A549 (cell line): ENCODE data around the gene TGFBR1. TPM values are rescaled to one million over a fixed set of nuclear protein-coding genes. Genes with fewer than 3 reads are reported as not detected.

Experiments used
- ATAC-seq, 2 experiments: fragments of 200-7000 bp in 1 of 2; fragments of >200 bp in 1 of 2; cut with Nextera tagmentation in 1 of 2; cut with Tn5 transposase in 1 of 2; 3 replicates each; pipeline versions ENCODE4 v1.8.0 to v1.9.1; 2018 to 2020; ENCODE audit warnings: mild to moderate bottlenecking in 1 of 2, moderate library complexity in 1 of 2
- CTCF ChIA-PET: fragments of 300-600 bp; sonication (Branson Sonifier 250); formaldehyde crosslinking; extraction: SDS; loops from one replicate; lab custom pipeline; 2021; ENCODE audit warnings: antibody characterized with exemption, inconsistent platforms; lab: Yijun Ruan, JAX
- POLR2A ChIA-PET: fragments of 350-600 bp; formaldehyde crosslinking; extraction: SDS; loops from one replicate; lab custom pipeline; 2021; ENCODE audit warnings: antibody characterized with exemption, inconsistent platforms; lab: Yijun Ruan, JAX
- DNase-seq, 2 experiments: peaks; one replicate each; pipeline versions ENCODE4 v3.0.0 to v3.0.0-alpha.2; 2011 to 2016; ENCODE audit warnings: low read depth in 1 of 2, low spot score in 1 of 2
- FAIRE-seq: peaks from 2 replicates; lab custom pipeline; 2011; peaks lifted over from hg19 to GRCh38; lab: Jason Lieb, UNC
- H3K27ac ChIP-seq, 2 experiments: fragments of >200 bp; sonication (Bioruptor Twin); formaldehyde crosslinking; 3 replicates each; pipeline ENCODE4 v1.5.1; 2016 to 2017
- H3K4me1 ChIP-seq: fragments of >200 bp; sonication (Bioruptor Twin); formaldehyde crosslinking; 3 replicates; pipeline ENCODE4 v1.6.1; 2016
- H3K4me2 ChIP-seq: fragments of >200 bp; sonication (Bioruptor Twin); formaldehyde crosslinking; 3 replicates; pipeline ENCODE4 v1.6.1; 2016
- H3K4me3 ChIP-seq: fragments of >200 bp; sonication (Bioruptor Twin); formaldehyde crosslinking; 3 replicates; pipeline ENCODE4 v1.5.1; 2016
- H3K9me3 ChIP-seq: fragments of >200 bp; sonication (Bioruptor Twin); formaldehyde crosslinking; 3 replicates; pipeline ENCODE4 v1.6.1; 2016
- BHLHE40 ChIP-seq: IDR thresholded peaks from 2 replicates; pipeline ENCODE4 v1.6.1; 2012; ENCODE audit warnings: low read depth, low read length, inconsistent platforms
- CBX8 ChIP-seq: fragments of 200-600 bp; sonication (generic); IDR thresholded peaks from 2 replicates; pipeline ENCODE4 v1.6.1; 2016
- CHD2 ChIP-seq: fragments of 150-350 bp; IDR thresholded peaks from 2 replicates; pipeline ENCODE4 v1.6.1; 2014; ENCODE audit warnings: low read length; ENCODE audit not compliant: partially characterized antibody
- EHF ChIP-seq: fragments of 250-450 bp; sonication (Bioruptor Pico); IDR thresholded peaks from 2 replicates; pipeline ENCODE4 v1.5.0; 2020; ENCODE audit warnings: mild to moderate bottlenecking
- FOSB ChIP-seq: fragments of 250-450 bp; sonication (Bioruptor Pico); IDR thresholded peaks from 2 replicates; pipeline ENCODE4 v1.5.0; 2020; ENCODE audit warnings: mild to moderate bottlenecking, moderate library complexity
- FOSL2 ChIP-seq, 2 experiments: fragments of 450-650 bp in 1 of 2; fragments of >200 bp in 1 of 2; sonication (Bioruptor Twin) in 1 of 2; formaldehyde crosslinking; IDR thresholded peaks; 2 replicates each; pipeline versions ENCODE4 v1.5.0 to v1.6.1; 2016 to 2020; ENCODE audit warnings: mild to moderate bottlenecking in 1 of 2, moderate library complexity in 1 of 2
- GATA3 ChIP-seq: IDR thresholded peaks from 2 replicates; pipeline ENCODE4 v1.6.1; 2012; ENCODE audit warnings: borderline replicate concordance
- HDAC2 ChIP-seq: fragments of 200-600 bp; sonication (generic); IDR thresholded peaks from 2 replicates; pipeline ENCODE4 v1.6.1; 2016
- HEYL ChIP-seq: fragments of 250-450 bp; sonication (Bioruptor Pico); IDR thresholded peaks from 2 replicates; pipeline ENCODE4 v1.8.0; 2021; ENCODE audit warnings: mild to moderate bottlenecking, moderate library complexity
- HOXA7 ChIP-seq: fragments of 250-450 bp; sonication (Bioruptor Pico); IDR thresholded peaks from 2 replicates; pipeline ENCODE4 v1.5.0; 2020; ENCODE audit warnings: mild to moderate bottlenecking, moderate library complexity
- HOXB13 ChIP-seq: fragments of 250-450 bp; sonication (Bioruptor Pico); IDR thresholded peaks from 2 replicates; pipeline ENCODE4 v1.5.0; 2020; ENCODE audit warnings: low read depth, mild to moderate bottlenecking, moderate library complexity
- HOXB5 ChIP-seq: fragments of 250-450 bp; sonication (Bioruptor Pico); IDR thresholded peaks from 2 replicates; pipeline ENCODE4 v1.5.0; 2020; ENCODE audit warnings: mild to moderate bottlenecking, moderate library complexity
- JUN ChIP-seq, 2 experiments: fragments of >200 bp; sonication (Bioruptor Twin); formaldehyde crosslinking; IDR thresholded peaks; 2 replicates in 1 of 2; 3 replicates in 1 of 2; pipeline ENCODE4 v1.6.1; 2016 to 2017
- KDM1A ChIP-seq: fragments of 200-600 bp; sonication (generic); IDR thresholded peaks from 2 replicates; pipeline ENCODE4 v1.6.1; 2016; ENCODE audit warnings: low read depth, mild to moderate bottlenecking
- MAZ ChIP-seq: fragments of 150-350 bp; IDR thresholded peaks from 2 replicates; pipeline ENCODE4 v1.6.1; 2014; ENCODE audit warnings: antibody characterized with exemption, low read depth, low read length, borderline replicate concordance
- NFE2L2 ChIP-seq: fragments of 150-350 bp; conservative IDR thresholded peaks from 2 replicates; pipeline ENCODE4 v1.6.1; 2014; ENCODE audit warnings: low read length
- NPAS2 ChIP-seq: fragments of 250-450 bp; sonication (Bioruptor Pico); IDR thresholded peaks from 2 replicates; pipeline ENCODE4 v1.8.0; 2022; ENCODE audit warnings: mild to moderate bottlenecking, moderate library complexity, borderline replicate concordance
- PHF8 ChIP-seq: fragments of 200-600 bp; sonication (generic); IDR thresholded peaks from 2 replicates; pipeline ENCODE4 v1.6.1; 2016; ENCODE audit warnings: low read depth, mild to moderate bottlenecking, antibody characterized with exemption, moderate library complexity, borderline replicate concordance
- POLR2A ChIP-seq: IDR thresholded peaks from 2 replicates; pipeline ENCODE4 v1.6.1; 2012; ENCODE audit warnings: mild to moderate bottlenecking, low read length
- RAD21 ChIP-seq, 2 experiments: fragments of >200 bp in 1 of 2; sonication (Bioruptor Twin) in 1 of 2; formaldehyde crosslinking in 1 of 2; IDR thresholded peaks in 1 of 2; conservative IDR thresholded peaks in 1 of 2; 2 replicates in 1 of 2; 3 replicates in 1 of 2; pipeline ENCODE4 v1.6.1; 2012 to 2018; ENCODE audit warnings: inconsistent platforms in 1 of 2
- RCOR1 ChIP-seq: fragments of 150-350 bp; IDR thresholded peaks from 2 replicates; pipeline ENCODE4 v1.6.1; 2014; ENCODE audit warnings: antibody characterized with exemption, low read length, low read depth
- RNF2 ChIP-seq: fragments of 200-600 bp; sonication (generic); IDR thresholded peaks from 2 replicates; pipeline ENCODE4 v1.6.1; 2016; ENCODE audit warnings: low read depth, mild to moderate bottlenecking, antibody characterized with exemption, moderate library complexity, borderline replicate concordance
- SMC3 ChIP-seq: fragments of >200 bp; sonication (Bioruptor Twin); formaldehyde crosslinking; IDR thresholded peaks from 3 replicates; pipeline ENCODE4 v1.6.1; 2018; ENCODE audit warnings: inconsistent platforms
- TFCP2L1 ChIP-seq: fragments of 250-450 bp; sonication (Bioruptor Pico); IDR thresholded peaks from 2 replicates; pipeline ENCODE4 v1.5.0; 2021; ENCODE audit warnings: mild to moderate bottlenecking
- ZSCAN20 ChIP-seq: fragments of 250-450 bp; sonication (Bioruptor Pico); IDR thresholded peaks from 2 replicates; pipeline ENCODE4 v1.8.0; 2022; ENCODE audit warnings: mild to moderate bottlenecking, moderate library complexity
- WGBS: methylation state at CpG from one replicate; pipeline ENCODE4 v1.1.6; 2017; ENCODE audit errors: missing lambda C conversion rate; 5-methylcytosine and 5-hydroxymethylcytosine counted together
- polyA plus RNA-seq, 4 experiments: library from polyadenylated mRNA; depleted of rRNA in 3 of 4; stranded (reverse); fragments of >200 nt; fragmentation: RNase III in 1 of 4; extraction: RNeasy Plus Mini Kit Qiagen cat#74134 plus additional on column Dnase treatment in 1 of 4; gene quantifications; 2 replicates in 3 of 4; 3 replicates in 1 of 4; pipeline ENCODE4 v1.2.3, GENCODE V29; 2011 to 2017
- TF ChIP-seq, protein P1 (sequence below): fragments of 250-450 bp; sonication (Bioruptor Pico); IDR thresholded peaks from 2 replicates; pipeline ENCODE4 v1.5.0; 2021; ENCODE audit warnings: mild to moderate bottlenecking, moderate library complexity, borderline replicate concordance
- TF ChIP-seq, protein P2 (sequence below): IDR thresholded peaks from 2 replicates; pipeline ENCODE4 v1.6.1; 2012
- TF ChIP-seq, protein P3 (sequence below): fragments of >200 bp; sonication (Bioruptor Twin); formaldehyde crosslinking; IDR thresholded peaks from 3 replicates; pipeline ENCODE4 v1.6.1; 2016

The TGFBR1 gene
- polyA plus RNA-seq, 2 of the 4 experiments (the other 2 are of a cell fraction): 25.8 to 45.5 TPM

DNA sequence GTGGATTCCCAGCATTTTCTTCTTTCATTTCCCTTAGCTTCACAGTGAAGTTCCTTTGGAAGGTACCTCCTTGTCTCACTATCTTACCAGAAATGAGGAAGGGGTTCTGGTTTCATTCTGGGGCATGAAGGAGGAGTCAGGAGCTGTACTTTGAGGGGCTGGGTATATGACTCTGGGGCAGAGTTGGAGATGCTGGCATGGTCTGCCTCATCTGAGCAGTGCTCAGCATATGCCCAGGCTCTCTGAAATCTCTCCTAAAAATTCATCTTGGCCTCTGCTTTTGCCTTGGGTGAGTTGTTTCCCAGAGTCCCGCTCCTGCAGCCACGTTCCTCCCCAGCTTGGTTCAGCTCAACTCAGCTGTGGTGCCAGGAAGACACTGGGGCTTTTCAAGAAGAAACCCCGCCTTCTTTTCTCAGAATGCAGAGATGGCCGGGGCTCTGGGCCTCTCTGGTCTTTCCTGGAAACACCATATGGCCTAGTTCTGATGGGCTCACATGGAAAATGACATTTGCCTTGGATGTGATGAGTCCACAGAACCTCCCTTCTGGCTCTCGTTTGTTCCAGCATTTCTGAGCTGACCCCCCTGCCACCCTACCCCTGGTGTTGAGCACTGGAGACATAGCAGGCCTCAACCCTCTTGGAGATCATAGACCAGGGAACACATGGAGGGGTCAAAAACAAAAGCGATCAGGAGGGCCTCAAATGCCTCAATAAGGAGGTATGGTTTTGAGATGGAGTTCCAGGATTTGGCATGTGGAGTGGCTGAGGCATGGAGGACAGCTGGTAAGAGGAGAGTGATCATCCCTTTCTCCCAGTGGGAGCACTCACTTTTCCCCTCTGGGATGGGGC, 12.0 kb upstream of the TGFBR1 start:
- WGBS: 62% methylated on average over 6 of the region's 6 CpGs
- no peak for ATAC-seq

DNA sequence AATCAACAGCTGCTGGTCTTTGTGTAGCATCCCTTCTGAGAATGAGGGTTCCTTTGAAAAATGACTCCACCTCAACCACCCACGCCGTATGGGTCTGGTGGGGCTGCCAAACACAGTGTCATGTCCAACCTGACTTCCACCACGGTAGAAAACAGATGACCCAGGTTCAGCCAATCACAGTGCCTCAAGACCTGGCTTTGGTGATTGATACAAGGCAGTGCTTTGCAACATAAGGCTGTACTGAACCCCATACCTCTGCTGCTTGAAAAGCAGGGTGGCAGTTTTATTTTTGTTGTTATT, 11.5 kb upstream of the TGFBR1 start:
- Histone ChIP-seq H3K27ac (no peak overlapping the region), H3K9me3 (peaks cover 20% of the 10 kb centered on the region), H3K4me1 (no peaks in the 10 kb centered on the region), H3K4me2 (no peak overlapping the region), H3K4me3 (no peak overlapping the region)
- CTCF ChIA-PET: interaction anchor here (1.3 to 1.6 kb wide), 2 partner anchors 8 to 19 kb away, joined by 4 to 5 read pairs; no protein-coding TSS in a partner anchor
- TF ChIP-seq CHD2: no peak
- TF ChIP-seq KDM1A: no peak
- no peak for TF ChIP-seq JUN (IDR thresholded peaks at IDR 0.05)
- TF ChIP-seq FOSL2 (IDR thresholded peaks at IDR 0.05): no peak
- TF ChIP-seq FOSL2 (CRISPR knock-in tag; IDR thresholded peaks at IDR 0.05): no peak
- TF ChIP-seq RNF2: no peak
- TF ChIP-seq NFE2L2: no peak
- no peak for TF ChIP-seq HOXB13 (CRISPR knock-in tag)
- no peak for TF ChIP-seq CBX8
- TF ChIP-seq, protein P1, sequence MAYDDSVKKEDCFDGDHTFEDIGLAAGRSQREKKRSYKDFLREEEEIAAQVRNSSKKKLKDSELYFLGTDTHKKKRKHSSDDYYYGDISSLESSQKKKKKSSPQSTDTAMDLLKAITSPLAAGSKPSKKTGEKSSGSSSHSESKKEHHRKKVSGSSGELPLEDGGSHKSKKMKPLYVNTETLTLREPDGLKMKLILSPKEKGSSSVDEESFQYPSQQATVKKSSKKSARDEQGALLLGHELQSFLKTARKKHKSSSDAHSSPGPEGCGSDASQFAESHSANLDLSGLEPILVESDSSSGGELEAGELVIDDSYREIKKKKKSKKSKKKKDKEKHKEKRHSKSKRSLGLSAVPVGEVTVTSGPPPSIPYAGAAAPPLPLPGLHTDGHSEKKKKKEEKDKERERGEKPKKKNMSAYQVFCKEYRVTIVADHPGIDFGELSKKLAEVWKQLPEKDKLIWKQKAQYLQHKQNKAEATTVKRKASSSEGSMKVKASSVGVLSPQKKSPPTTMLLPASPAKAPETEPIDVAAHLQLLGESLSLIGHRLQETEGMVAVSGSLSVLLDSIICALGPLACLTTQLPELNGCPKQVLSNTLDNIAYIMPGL (CRISPR knock-in tag): no peak
- TF ChIP-seq, protein P2, sequence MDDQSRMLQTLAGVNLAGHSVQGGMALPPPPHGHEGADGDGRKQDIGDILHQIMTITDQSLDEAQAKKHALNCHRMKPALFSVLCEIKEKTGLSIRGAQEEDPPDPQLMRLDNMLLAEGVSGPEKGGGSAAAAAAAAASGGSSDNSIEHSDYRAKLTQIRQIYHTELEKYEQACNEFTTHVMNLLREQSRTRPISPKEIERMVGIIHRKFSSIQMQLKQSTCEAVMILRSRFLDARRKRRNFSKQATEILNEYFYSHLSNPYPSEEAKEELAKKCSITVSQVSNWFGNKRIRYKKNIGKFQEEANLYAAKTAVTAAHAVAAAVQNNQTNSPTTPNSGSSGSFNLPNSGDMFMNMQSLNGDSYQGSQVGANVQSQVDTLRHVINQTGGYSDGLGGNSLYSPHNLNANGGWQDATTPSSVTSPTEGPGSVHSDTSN: no peak
- TF ChIP-seq ZSCAN20 (CRISPR knock-in tag): no peak
- no peak for TF ChIP-seq RCOR1
- no peak for TF ChIP-seq HDAC2
- DNase-seq (no peak), FAIRE-seq (no peak), ATAC-seq (no peak)
- 90% methylated on average over 2 of the region's 3 CpGs for WGBS
- POLR2A ChIA-PET: interaction anchor here (1.5 kb wide), 1 partner anchor 11 kb away, joined by 4 read pairs; the partner anchor contains the start of gene TGFBR1

More for the DNA sequence above, 12.0 kb upstream of the TGFBR1 start:
- CTCF ChIA-PET: interaction anchor here (1.0 to 1.6 kb wide), 4 partner anchors 9 to 245 kb away, joined by 3 to 5 read pairs (median 4); no protein-coding TSS in a partner anchor
- no peak for FAIRE-seq
- POLR2A ChIA-PET: interaction anchor here (1.5 kb wide), 1 partner anchor 12 kb away, joined by 4 read pairs; the partner anchor contains the start of gene TGFBR1
- H3K4me3 ChIP-seq: no peak overlapping the region
- H3K27ac ChIP-seq: no peak overlapping the region
- H3K4me1 ChIP-seq: no peaks in the 10 kb centered on the region
- H3K4me2 ChIP-seq: no peak overlapping the region
- TF ChIP-seq, protein P3, sequence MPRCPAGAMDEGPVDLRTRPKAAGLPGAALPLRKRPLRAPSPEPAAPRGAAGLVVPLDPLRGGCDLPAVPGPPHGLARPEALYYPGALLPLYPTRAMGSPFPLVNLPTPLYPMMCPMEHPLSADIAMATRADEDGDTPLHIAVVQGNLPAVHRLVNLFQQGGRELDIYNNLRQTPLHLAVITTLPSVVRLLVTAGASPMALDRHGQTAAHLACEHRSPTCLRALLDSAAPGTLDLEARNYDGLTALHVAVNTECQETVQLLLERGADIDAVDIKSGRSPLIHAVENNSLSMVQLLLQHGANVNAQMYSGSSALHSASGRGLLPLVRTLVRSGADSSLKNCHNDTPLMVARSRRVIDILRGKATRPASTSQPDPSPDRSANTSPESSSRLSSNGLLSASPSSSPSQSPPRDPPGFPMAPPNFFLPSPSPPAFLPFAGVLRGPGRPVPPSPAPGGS: no peak
- TF ChIP-seq PHF8: no peak
- peaks cover 20% of the 10 kb centered on the region for H3K9me3 ChIP-seq
- no peak for DNase-seq

DNA sequence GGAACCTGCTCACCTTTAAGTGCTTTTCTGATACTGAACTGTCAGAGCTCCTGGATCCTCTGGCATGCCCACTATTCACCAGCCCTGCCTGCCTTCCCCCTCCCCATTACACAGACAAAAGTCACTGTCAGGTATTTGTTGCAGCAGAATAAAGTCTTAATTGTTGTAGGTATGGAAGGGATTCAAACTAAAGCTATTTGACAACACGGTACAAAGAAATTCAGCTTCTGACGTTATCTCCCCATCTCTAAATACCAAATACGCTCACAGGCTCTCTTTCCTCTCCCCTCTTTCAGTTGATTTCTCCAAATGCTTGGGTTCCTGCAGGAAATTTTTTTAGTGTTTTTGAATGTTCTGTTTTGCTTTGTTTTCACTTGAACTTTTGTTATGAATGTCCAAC, 9.3 kb upstream of the TGFBR1 start:
- POLR2A ChIA-PET: no interaction called here
- FAIRE-seq: no peak

More for the DNA sequence above, 9.3 kb upstream of the TGFBR1 start:
- DNase-seq: no peak
- H3K9me3 ChIP-seq: 0 out of 3 replicates have a peak, but pooled peaks cover 3% of the 10 kb centered on the region
- WGBS: 79% methylated on average over 3 of the region's 3 CpGs
- CTCF ChIA-PET: no interaction called here
- no peak overlapping the region for H3K4me2 ChIP-seq
- ATAC-seq: no peak
- TF ChIP-seq, protein P3: no peak
- no peak for TF ChIP-seq NPAS2 (CRISPR knock-in tag)
- no peak for TF ChIP-seq EHF (CRISPR knock-in tag)
- no peak for TF ChIP-seq BHLHE40
- TF ChIP-seq HOXB5 (CRISPR knock-in tag): no peak
- no peak for TF ChIP-seq HOXA7 (CRISPR knock-in tag)
- TF ChIP-seq CHD2: no peak
- TF ChIP-seq PHF8: no peak
- no peak for TF ChIP-seq POLR2A
- no peak for TF ChIP-seq GATA3
- no peak for TF ChIP-seq MAZ
- TF ChIP-seq TFCP2L1 (CRISPR knock-in tag): no peak
- TF ChIP-seq CBX8: no peak
- TF ChIP-seq JUN (IDR thresholded peaks at IDR 0.05): no peak
- no peak for TF ChIP-seq HEYL (CRISPR knock-in tag)
- TF ChIP-seq RAD21 (conservative IDR thresholded peaks at IDR 0.05 in 1 of 2, IDR thresholded peaks at IDR 0.05 in 1 of 2): no peak
- no peak for TF ChIP-seq FOSB (CRISPR knock-in tag)
- TF ChIP-seq SMC3: no peak
- no peak overlapping the region for H3K27ac ChIP-seq
- H3K4me3 ChIP-seq: no peak overlapping the region
- no peaks in the 10 kb centered on the region for H3K4me1 ChIP-seq
